Stimulated activated CD4-positive, alpha-beta T cell treated with anti-CD3 and anti-CD28 coated beads, Interleukin-2, amount 100 ng/mL, for 4 hours (primary cell): ENCODE results near the gene FCGR3B.
A peak's percentile ranks its signal among the peaks of the same experiment; 100 is the strongest.
"Not testable (repeated sequence)": the region's sequence is repeated elsewhere in the genome, so short reads cannot be mapped to it uniquely, and the experiment has no call there.

Experiments used
- DNase-seq: peaks from one replicate; pipeline ENCODE4 v3.0.0-alpha.2; 2020; ENCODE audit warnings: low read depth

Gene FCGR3B

DNA sequence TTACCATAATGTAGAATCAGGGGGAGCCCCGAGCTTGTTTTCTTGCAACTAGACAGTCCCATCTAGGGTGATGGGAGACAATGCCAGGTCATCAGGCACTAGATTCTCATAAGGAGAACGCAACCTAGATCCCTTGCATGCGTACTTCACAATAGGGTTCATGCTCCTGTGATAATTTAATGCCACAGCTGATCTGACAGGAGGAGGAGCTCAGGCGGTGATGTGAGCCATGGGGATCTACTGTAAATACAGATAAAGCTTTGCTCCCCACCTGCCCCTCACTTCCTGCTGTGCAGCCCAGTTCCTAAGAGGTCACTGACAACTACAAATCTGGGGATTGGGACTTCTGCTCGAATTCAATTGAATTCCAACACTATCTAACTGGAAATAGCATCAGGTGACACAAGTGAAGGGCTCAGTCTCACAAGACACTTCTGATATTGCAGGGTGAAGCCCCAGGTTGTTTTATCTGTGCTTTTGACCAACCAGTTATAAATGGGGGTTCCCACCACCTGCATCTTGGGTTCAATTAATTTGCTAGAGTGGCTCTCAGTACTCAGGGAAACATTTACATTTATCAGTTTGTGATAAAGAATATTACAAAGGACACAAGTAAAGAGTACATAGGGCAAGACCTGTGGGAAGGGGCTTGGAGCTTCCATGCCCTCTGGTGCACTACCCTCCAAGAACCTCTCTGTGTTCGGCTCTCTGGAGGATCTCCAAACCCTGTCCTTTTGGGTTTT lies 7.4 kb upstream of the FCGR3B start:
- not testable (repeated sequence) for DNase-seq

GRCh38 chr1:161636976-161637375 lies 6.0 kb upstream of the FCGR3B start:
- not testable (repeated sequence) for DNase-seq

GRCh38 chr1:161636189-161636782 lies 5.3 kb upstream of the FCGR3B start:
- DNase-seq = not testable (repeated sequence)

- not testable (repeated sequence) for DNase-seq
Observed at GRCh38 chr1:161634993-161635392, 4.0 kb upstream of the FCGR3B start.

- not testable (repeated sequence) for DNase-seq
Observed at GRCh38 chr1:161630128-161630742, 741 bp downstream of the FCGR3B start.

DNA sequence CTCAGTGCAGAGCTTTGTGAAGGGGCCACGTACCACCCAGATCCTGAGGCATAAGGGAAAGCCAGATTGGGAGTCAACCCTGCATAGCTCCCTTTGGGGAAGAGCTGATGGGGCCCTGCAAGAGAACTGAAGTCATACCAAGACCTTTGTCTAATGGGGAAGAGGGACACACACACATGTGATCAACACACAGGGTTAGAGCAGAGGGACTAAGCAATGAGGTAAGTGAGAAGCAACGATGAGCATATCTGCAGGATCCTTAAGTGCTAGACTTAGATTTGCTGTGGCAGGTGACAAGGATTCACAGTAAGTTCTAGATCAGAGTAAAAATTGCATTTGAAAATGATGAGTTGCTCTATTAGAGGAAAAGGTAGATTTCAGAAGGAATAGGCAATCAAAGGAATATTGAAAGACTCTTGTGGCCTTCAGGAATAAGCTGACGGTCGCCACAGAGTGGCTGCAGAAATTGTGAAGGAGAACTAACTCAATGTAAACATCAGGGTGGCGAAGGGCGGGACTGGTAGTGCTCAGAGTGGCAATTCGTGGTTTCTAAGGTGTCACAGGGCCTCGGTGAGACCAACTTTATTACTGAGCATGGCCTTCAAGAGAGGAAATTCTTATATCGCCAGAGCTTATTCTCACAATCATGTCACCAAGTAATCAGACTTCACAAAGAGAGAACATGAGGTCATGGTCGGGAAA lies 4.4 kb downstream of the FCGR3B start:
- not testable (repeated sequence) for DNase-seq

DNA sequence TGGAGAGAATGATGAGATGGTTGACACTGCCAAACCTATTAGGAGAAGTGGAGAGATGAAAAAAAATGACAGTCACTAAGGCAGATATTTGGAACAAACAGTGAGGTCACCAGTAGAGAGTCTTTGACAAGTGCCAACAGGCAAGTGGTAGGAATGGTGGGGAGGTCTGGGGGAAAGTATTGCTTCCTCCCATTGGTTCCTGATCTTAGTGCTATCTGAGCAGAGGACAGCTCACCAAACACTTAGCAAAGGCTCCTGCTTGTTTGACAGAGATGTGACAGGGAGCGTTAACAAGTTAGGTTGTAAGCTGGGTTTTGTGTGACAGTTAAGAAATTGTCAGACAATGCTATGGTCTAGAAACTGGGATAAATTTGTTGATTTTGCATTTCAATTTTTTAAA lies 6.4 kb downstream of the FCGR3B start:
- DNase-seq = not testable (repeated sequence)

DNA sequence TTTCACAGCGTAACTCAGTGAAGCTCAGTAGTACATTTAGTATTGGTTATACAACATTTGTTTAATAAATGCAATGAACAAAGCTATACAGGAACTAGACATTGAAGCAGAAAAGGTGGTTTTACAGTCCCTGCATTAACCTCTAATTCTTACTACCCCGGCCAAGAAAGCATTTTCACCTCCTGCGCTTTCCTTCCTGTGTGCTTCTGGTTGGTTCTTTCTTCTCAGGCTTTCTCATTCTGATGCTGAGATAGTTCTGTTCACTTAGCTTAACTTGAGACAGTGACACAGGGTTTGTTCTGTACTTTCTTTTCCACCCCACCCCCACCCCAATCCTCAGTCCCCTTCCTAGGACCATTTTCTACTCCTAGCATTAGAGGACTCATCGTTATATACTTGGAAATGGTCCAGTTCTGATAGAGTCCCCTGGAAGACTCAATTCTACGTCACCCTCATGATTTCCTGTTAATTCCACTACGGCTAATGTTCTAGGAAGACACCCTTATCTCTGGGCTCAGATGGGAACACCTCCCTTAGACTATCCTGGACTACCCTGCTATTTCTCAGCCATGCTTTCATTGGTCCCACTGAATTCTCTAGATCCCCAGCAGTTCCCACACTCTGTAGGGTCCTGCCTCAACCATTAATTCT lies 7.5 kb downstream of the FCGR3B start:
- not testable (repeated sequence) for DNase-seq

- DNase-seq = not testable (repeated sequence)
Observed at GRCh38 chr1:161622054-161622453, 8.9 kb downstream of the FCGR3B start.

- peak; percentile 75 for DNase-seq
Observed at GRCh38 chr1:161621181-161622000, 9.6 kb downstream of the FCGR3B start.

DNA sequence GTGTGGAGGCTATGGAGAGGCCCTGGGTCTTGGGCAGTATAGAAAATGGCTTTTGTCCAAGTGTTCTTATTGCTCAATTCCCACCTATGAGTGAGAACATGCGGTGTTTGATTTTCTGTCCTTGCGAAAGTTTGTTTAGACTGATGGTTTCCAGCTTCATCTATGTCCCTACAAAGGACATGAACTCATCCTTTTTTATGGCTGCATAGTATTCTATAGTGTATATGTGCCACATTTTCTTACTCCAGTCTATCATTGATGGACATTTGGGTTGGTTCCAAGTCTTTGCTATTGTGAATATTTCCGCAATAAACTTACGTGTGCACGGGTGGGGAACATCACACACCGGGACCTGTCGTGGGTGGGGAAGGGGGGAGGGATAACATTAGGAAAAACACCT lies 10.6 kb downstream of the FCGR3B start:
- DNase-seq = not testable (repeated sequence)

GRCh38 chr1:161618517-161618916 lies 12.5 kb downstream of the FCGR3B start:
- not testable (repeated sequence) for DNase-seq

GRCh38 chr1:161616417-161616816 lies 14.6 kb downstream of the FCGR3B start:
- DNase-seq = not testable (repeated sequence)

DNA sequence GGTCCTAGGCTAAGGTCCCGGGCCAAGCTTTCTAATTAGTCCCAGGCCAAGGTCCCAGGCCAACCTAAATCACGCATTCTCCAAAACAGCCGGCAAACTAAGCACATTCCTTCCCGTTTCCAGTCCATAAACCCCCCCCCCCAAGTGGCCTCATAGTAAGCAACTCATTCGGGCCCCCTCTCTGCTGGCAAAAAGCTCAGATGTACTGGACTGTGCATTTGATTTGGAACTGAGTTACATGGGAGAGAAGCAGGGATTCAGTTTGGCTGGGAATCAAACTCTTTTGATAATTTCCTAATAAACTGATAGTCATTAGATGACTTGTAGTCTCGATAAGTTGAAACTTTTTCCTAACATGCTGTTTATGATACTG lies 17.8 kb downstream of the FCGR3B start:
- DNase-seq = not testable (repeated sequence)

GRCh38 chr1:161612322-161613141 lies 18.4 kb downstream of the FCGR3B start:
- peak; percentile 91 for DNase-seq

GRCh38 chr1:161611866-161612321 lies 19.1 kb downstream of the FCGR3B start:
- not testable (repeated sequence) for DNase-seq

- not testable (repeated sequence) for DNase-seq
Observed at GRCh38 chr1:161610198-161610597, 20.8 kb downstream of the FCGR3B start.

- DNase-seq = not testable (repeated sequence)
Observed at GRCh38 chr1:161606541-161607336, 24.2 kb downstream of the FCGR3B start.
